Panc1 (cell line): ENCODE results near the gene DPH1.

Experiments used
- POLR2AphosphoS5 ChIP-seq: IDR thresholded peaks from 2 replicates; pipeline ENCODE4 v1.6.1; 2012; ENCODE audit warnings: mild to moderate bottlenecking, low read depth, low read length, moderate library complexity
- TF ChIP-seq, protein P1 (sequence below), 2 experiments: IDR thresholded peaks; 2 replicates each; pipeline ENCODE4 v1.6.1; 2011 to 2012; ENCODE audit warnings: low read depth in 2 of 2, control low read depth in 1 of 2, low read length in 1 of 2, mild to moderate bottlenecking in 1 of 2, moderate library complexity in 1 of 2; ENCODE audit not compliant: insufficient read depth in 1 of 2
- TF ChIP-seq, protein P2 (sequence below): fragments of 450-650 bp; IDR thresholded peaks from 2 replicates; pipeline ENCODE4 v1.5.1; 2017; ENCODE audit warnings: mild to moderate bottlenecking

DNA sequence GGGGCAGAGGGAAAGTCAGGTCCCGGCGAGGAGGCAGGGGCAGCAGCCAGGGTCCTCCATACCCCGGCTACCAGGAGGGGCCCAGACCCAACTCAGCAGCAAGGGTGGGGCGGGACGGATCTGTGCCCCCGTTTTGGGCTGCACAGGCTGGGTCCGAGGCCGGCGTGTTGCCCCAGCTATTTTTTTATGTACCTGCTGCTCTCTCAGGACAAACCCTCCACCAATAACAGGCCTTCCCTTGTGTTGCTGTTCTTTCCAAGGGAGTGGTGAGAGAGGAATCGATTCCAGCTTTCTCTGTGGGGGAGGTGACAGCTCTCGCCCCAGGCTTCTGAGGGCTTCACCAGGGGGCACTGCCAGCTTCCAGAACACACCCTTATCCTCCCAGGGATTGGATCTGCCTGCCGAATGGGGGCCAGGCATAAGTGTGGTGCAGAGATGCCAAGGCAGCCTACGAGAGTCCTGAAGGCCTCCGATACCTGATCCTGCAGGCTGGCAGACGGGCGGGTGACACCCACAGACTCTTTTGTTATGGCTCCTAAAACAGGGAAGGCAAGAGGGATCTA lies 27.1 kb upstream of the DPH1 start:
- TF ChIP-seq, protein P1, sequence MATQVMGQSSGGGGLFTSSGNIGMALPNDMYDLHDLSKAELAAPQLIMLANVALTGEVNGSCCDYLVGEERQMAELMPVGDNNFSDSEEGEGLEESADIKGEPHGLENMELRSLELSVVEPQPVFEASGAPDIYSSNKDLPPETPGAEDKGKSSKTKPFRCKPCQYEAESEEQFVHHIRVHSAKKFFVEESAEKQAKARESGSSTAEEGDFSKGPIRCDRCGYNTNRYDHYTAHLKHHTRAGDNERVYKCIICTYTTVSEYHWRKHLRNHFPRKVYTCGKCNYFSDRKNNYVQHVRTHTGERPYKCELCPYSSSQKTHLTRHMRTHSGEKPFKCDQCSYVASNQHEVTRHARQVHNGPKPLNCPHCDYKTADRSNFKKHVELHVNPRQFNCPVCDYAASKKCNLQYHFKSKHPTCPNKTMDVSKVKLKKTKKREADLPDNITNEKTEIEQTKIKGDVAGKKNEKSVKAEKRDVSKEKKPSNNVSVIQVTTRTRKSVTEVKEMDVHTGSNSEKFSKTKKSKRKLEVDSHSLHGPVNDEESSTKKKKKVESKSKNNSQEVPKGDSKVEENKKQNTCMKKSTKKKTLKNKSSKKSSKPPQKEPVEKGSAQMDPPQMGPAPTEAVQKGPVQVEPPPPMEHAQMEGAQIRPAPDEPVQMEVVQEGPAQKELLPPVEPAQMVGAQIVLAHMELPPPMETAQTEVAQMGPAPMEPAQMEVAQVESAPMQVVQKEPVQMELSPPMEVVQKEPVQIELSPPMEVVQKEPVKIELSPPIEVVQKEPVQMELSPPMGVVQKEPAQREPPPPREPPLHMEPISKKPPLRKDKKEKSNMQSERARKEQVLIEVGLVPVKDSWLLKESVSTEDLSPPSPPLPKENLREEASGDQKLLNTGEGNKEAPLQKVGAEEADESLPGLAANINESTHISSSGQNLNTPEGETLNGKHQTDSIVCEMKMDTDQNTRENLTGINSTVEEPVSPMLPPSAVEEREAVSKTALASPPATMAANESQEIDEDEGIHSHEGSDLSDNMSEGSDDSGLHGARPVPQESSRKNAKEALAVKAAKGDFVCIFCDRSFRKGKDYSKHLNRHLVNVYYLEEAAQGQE (IDR thresholded peaks at IDR 0.05; ENCODE audit: insufficient read depth in 1 of 2, low read depth in 2 of 2, low read length in 1 of 2), result no peak
- TF ChIP-seq, protein P2, sequence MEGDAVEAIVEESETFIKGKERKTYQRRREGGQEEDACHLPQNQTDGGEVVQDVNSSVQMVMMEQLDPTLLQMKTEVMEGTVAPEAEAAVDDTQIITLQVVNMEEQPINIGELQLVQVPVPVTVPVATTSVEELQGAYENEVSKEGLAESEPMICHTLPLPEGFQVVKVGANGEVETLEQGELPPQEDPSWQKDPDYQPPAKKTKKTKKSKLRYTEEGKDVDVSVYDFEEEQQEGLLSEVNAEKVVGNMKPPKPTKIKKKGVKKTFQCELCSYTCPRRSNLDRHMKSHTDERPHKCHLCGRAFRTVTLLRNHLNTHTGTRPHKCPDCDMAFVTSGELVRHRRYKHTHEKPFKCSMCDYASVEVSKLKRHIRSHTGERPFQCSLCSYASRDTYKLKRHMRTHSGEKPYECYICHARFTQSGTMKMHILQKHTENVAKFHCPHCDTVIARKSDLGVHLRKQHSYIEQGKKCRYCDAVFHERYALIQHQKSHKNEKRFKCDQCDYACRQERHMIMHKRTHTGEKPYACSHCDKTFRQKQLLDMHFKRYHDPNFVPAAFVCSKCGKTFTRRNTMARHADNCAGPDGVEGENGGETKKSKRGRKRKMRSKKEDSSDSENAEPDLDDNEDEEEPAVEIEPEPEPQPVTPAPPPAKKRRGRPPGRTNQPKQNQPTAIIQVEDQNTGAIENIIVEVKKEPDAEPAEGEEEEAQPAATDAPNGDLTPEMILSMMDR, result no peak
- no peak for TF ChIP-seq POLR2AphosphoS5
